Hypothalamus (tissue), 51 donors: ENCODE measurements around the gene APCDD1L.
"Not testable (repeated sequence)": the region's sequence is repeated elsewhere in the genome, so short reads cannot be mapped to it uniquely, and the experiment has no call there.

ENCODE experiments used
- DNase-seq, 51 donors: peaks; one replicate each; lab custom pipeline; 2025; lab: John Stamatoyannopoulos, UW

The APCDD1L gene

GRCh38 chr20:58545565-58546415, 30.6 kb upstream of the APCDD1L start:
- DNase-seq = no peak

- DNase-seq = no peak
Observed at GRCh38 chr20:58544891-58545290, 29.7 kb upstream of the APCDD1L start.

- DNase-seq = no peak
Observed at GRCh38 chr20:58544286-58544685, 29.1 kb upstream of the APCDD1L start.

GRCh38 chr20:58543274-58543673, 28.1 kb upstream of the APCDD1L start:
- DNase-seq = no peak

GRCh38 chr20:58542411-58543095, 27.4 kb upstream of the APCDD1L start:
- no peak for DNase-seq

- not testable (repeated sequence) for DNase-seq
Observed at GRCh38 chr20:58542034-58542410, 26.8 kb upstream of the APCDD1L start.

GRCh38 chr20:58538752-58539151, 23.6 kb upstream of the APCDD1L start:
- DNase-seq = no peak

- DNase-seq = no peak
Observed at GRCh38 chr20:58537831-58538230, 22.6 kb upstream of the APCDD1L start.

GRCh38 chr20:58536289-58536688, 21.1 kb upstream of the APCDD1L start:
- no peak for DNase-seq

GRCh38 chr20:58531657-58532056, 16.5 kb upstream of the APCDD1L start:
- no peak for DNase-seq

GRCh38 chr20:58531063-58531462, 15.9 kb upstream of the APCDD1L start:
- no peak for DNase-seq

GRCh38 chr20:58528412-58528811, 13.2 kb upstream of the APCDD1L start:
- DNase-seq = no peak

GRCh38 chr20:58526411-58526810, 11.2 kb upstream of the APCDD1L start:
- no peak for DNase-seq

- no peak for DNase-seq
Observed at GRCh38 chr20:58524814-58525213, 9.6 kb upstream of the APCDD1L start.

GRCh38 chr20:58523971-58524315, 8.7 kb upstream of the APCDD1L start:
- no peak for DNase-seq

GRCh38 chr20:58523072-58523970, 8.1 kb upstream of the APCDD1L start:
- DNase-seq = no peak

GRCh38 chr20:58522666-58523065, 7.5 kb upstream of the APCDD1L start:
- DNase-seq = no peak

GRCh38 chr20:58521763-58522162, 6.6 kb upstream of the APCDD1L start:
- DNase-seq = no peak

- no peak for DNase-seq
Observed at GRCh38 chr20:58519940-58520712, 4.9 kb upstream of the APCDD1L start.

GRCh38 chr20:58518896-58519593, 3.8 kb upstream of the APCDD1L start:
- DNase-seq = no peak
